GM23248 (cell line): Measurements from ENCODE around the gene RSAD2.

ENCODE experiments used
- EZH2 ChIP-seq: fragments of 200-600 bp; sonication (generic); IDR thresholded peaks from 2 replicates; pipeline ENCODE4 v1.6.1; 2018; ENCODE audit warnings: antibody characterized with exemption, mild to moderate bottlenecking; ENCODE audit not compliant: insufficient read depth, poor library complexity, severe bottlenecking
- EZH2phosphoT487 ChIP-seq: fragments of 200-600 bp; sonication (generic); IDR thresholded peaks from 2 replicates; pipeline ENCODE4 v1.6.1; 2018; ENCODE audit warnings: antibody characterized with exemption, moderate library complexity, mild to moderate bottlenecking, low read depth; ENCODE audit not compliant: insufficient read depth

DNA sequence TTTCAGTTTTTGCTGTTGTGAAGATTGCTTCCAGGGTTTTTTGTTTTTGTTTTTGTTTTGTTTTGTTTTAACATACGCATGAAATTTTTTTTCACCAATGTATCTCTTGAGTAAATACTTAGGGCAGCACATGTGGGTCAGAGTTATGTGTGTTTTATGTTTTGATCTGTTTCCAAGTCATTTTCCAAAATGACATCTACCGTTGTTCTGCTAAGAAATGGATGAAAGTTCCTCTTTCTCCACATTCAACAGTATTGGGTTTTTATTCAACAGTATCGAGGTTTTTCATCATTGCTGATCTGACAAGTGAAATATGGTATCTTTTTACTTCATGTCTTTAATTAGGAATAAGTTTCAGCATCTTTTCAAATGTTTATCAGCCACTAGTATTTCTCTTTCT is 56.3 kb downstream of the RSAD2 start:
- TF ChIP-seq EZH2 (no peak), EZH2phosphoT487 (no peak)
